ENCODE data around the gene PTCHD4.

DNA sequence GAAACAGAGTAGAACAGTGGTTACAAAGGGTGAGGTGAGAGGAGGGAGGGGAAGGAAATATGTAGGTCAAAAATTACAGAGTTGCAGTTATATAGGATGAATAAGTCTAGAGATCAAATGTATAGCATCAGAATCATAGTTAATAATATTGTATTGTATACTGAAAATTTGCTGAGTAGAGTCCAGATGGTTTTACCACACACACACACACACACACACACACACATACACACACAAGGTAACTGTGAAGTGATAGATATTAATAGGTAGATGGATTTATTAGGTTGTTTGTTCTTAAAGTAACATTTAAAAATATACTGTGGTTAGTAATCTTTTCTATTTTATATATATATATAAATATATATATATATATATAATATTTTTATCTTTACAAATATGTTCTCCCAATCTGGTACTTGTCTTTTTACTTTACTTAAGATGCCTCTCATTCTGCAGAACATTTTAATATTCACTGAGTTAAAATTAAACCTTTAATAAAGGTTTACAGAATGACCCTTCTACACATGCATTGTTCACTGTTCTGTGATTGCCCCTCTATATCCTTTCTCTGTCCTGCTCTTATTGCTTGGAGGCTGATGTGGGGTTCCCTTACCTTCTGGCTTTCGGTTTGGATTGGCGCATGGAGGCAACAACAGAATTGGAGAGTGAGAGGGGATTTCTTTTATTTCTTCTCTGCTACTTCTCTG, 408 bp downstream of the PTCHD4 start:
- no peak for TF ChIP-seq SUZ12 (IDR thresholded peaks at IDR 0.05; ENCODE audit: extremely low read depth, insufficient read depth, insufficient read length)
- TF ChIP-seq YY1 (IDR thresholded peaks at IDR 0.05; ENCODE audit: insufficient read depth, insufficient read length), result no peak
- no peak for TF ChIP-seq ZNF274 (IDR thresholded peaks at IDR 0.05; ENCODE audit: low read depth, low read length)

Measured in NT2/D1 (cell line).